Gastrocnemius medialis (tissue), 4 donors: Measurements from ENCODE around the gene PPIE. TPM values are rescaled to one million over a fixed set of nuclear protein-coding genes. Genes with fewer than 3 reads are reported as not detected.

Experiments
- ATAC-seq, 2 donors: fragments of 150-250 bp; one replicate each; pipeline ENCODE4 v1.9.1; 2016
- DNase-seq, 2 donors: peaks; one replicate each; pipeline ENCODE4 v3.0.0-alpha.2; 2019
- H3K27ac ChIP-seq, 4 donors: fragments of 200-600 bp; sonication (generic); 1 replicate in 1 of 4; 2 replicates in 3 of 4; pipeline ENCODE4 v1.5.1; 2016 to 2018; ENCODE audit warnings: mild to moderate bottlenecking in 2 of 4, moderate library complexity in 1 of 4
- H3K27me3 ChIP-seq, 3 donors: fragments of 200-600 bp; sonication (generic) in 2 of 3; 1 replicate in 1 of 3; 2 replicates in 2 of 3; pipeline versions ENCODE4 v1.5.1 to v1.6.0; 2016 to 2019; ENCODE audit warnings: mild to moderate bottlenecking in 1 of 3, moderate library complexity in 1 of 3
- H3K36me3 ChIP-seq, 2 donors: fragments of 200-600 bp; sonication (generic) in 1 of 2; one replicate each; pipeline ENCODE4 v1.5.1; 2017 to 2018
- H3K4me1 ChIP-seq, 2 donors: fragments of 200-600 bp; sonication (generic) in 1 of 2; one replicate each; pipeline ENCODE4 v1.5.1; 2016 to 2017; ENCODE audit warnings: mild to moderate bottlenecking in 2 of 2
- H3K4me3 ChIP-seq, 4 donors: fragments of 200-600 bp; sonication (generic) in 3 of 4; 1 replicate in 1 of 4; 2 replicates in 3 of 4; pipeline ENCODE4 v1.5.1; 2016 to 2019; ENCODE audit warnings: mild to moderate bottlenecking in 2 of 4
- H3K9me3 ChIP-seq, 3 donors: fragments of 200-600 bp; sonication (generic) in 2 of 3; 1 replicate in 1 of 3; 2 replicates in 2 of 3; pipeline ENCODE4 v1.5.1; 2016 to 2019
- POLR2A ChIP-seq, 2 donors: fragments of 450-650 bp; IDR thresholded peaks; one replicate each; pipeline ENCODE4 v1.6.1; 2017; ENCODE audit warnings: antibody characterized with exemption in 2 of 2, mild to moderate bottlenecking in 2 of 2, moderate library complexity in 2 of 2
- in situ Hi-C, 4 donors: fragments of 200-750 bp; cut with MboI; loops; one replicate each; pipeline versions ENCODE4 v1.15.0 to v1.8.0; 2017; ENCODE audit warnings: low sequenced_read_pairs in 4 of 4
- intact Hi-C: fragments of 100-400 bp; cut with DNase I; formaldehyde crosslinking; loops from one replicate; pipeline ENCODE4 v1.15.1; 2023; ENCODE audit warnings: low total_unique reads
- total RNA-seq, 4 donors: library from RNA; depleted of rRNA; stranded (reverse); fragments of >200 nt; gene quantifications; one replicate each; pipeline versions ENCODE4 v1.1.0 to v1.2.3, GENCODE V29; 2016
- TF ChIP-seq, protein P1 (sequence below), 5 experiments: fragments of 450-650 bp in 3 of 5; fragments of 200-600 bp in 2 of 5; sonication (generic) in 2 of 5; IDR thresholded peaks in 4 of 5; conservative IDR thresholded peaks in 1 of 5; 1 replicate in 4 of 5; 2 replicates in 1 of 5; pipeline ENCODE4 v1.5.1; 2016 to 2019; ENCODE audit warnings: antibody characterized with exemption in 5 of 5, mild to moderate bottlenecking in 3 of 5, moderate library complexity in 3 of 5

PPIE gene
- total RNA-seq, 4 donors from 2014 or later: 22.9 to 30.1 (median 27.2) TPM

DNA sequence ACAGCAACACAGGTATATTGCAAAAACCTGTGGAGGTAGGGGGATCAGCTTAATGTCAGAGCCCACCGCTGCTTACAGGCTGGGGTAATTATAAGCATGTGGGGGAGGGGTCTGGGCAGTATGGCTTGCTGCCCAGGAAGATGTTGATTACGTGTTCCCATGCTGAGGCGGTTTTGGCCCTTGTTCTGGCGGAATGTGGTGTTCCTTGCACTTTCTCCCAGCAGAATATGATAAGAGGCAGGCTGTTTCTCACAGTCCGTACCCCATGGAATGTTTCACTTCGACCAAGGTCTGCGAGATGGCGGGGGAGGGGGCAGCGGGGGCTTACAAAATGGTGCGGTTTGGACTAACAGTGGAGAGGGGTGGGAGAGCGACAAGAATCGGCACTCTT, 37.6 kb upstream of the PPIE start:
- no peaks in the 10 kb centered on the region for H3K27me3 ChIP-seq
- H3K36me3 ChIP-seq: no peaks in the 10 kb centered on the region
- TF ChIP-seq, protein P1, sequence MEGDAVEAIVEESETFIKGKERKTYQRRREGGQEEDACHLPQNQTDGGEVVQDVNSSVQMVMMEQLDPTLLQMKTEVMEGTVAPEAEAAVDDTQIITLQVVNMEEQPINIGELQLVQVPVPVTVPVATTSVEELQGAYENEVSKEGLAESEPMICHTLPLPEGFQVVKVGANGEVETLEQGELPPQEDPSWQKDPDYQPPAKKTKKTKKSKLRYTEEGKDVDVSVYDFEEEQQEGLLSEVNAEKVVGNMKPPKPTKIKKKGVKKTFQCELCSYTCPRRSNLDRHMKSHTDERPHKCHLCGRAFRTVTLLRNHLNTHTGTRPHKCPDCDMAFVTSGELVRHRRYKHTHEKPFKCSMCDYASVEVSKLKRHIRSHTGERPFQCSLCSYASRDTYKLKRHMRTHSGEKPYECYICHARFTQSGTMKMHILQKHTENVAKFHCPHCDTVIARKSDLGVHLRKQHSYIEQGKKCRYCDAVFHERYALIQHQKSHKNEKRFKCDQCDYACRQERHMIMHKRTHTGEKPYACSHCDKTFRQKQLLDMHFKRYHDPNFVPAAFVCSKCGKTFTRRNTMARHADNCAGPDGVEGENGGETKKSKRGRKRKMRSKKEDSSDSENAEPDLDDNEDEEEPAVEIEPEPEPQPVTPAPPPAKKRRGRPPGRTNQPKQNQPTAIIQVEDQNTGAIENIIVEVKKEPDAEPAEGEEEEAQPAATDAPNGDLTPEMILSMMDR (IDR thresholded peaks at IDR 0.05 in 4 of 5, conservative IDR thresholded peaks at IDR 0.05 in 1 of 5): no peak
- TF ChIP-seq POLR2A (IDR thresholded peaks at IDR 0.05): no peak
- in situ Hi-C loops: no loop called here
- peaks cover 0 to under 1% of the 10 kb centered on the region in 2 donors for H3K4me1 ChIP-seq
- DNase-seq: no peak
- H3K4me3 ChIP-seq: no peak overlapping the region
- no peak overlapping the region for H3K27ac ChIP-seq
- ATAC-seq: no peak
- H3K9me3 ChIP-seq: no peaks in the 10 kb centered on the region
- intact Hi-C loops: no loop called here

DNA sequence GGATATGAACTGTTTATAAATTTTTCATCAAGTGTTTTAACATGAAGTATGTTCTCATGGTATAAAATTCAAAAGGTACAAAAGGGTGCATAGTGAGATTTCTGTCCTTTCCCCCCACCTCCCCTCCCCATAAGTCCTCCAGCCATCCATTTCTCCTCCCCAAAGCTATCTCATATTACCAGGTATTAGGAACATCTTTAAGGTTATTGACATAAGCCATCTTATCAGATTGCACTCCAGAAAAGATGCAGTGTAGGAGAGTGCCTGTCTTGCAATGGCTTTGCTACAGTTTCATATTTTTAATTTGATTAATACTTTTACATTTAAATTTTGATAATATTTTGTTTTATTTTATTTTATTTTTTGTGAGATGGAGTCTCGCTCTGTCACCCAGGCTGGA, 33.9 kb upstream of the PPIE start:
- H3K27ac ChIP-seq: no peak overlapping the region
- TF ChIP-seq, protein P1 (IDR thresholded peaks at IDR 0.05 in 4 of 5, conservative IDR thresholded peaks at IDR 0.05 in 1 of 5): no peak
- no peak for TF ChIP-seq POLR2A (IDR thresholded peaks at IDR 0.05)
- no peak for DNase-seq
- H3K4me1 ChIP-seq: no peaks in the 10 kb centered on the region
- in situ Hi-C loops: no loop called here
- H3K36me3 ChIP-seq: no peaks in the 10 kb centered on the region
- no peaks in the 10 kb centered on the region for H3K9me3 ChIP-seq
- no peak for ATAC-seq
- H3K4me3 ChIP-seq: no peak overlapping the region
- H3K27me3 ChIP-seq: no peaks in the 10 kb centered on the region
- intact Hi-C loops: no loop called here

DNA sequence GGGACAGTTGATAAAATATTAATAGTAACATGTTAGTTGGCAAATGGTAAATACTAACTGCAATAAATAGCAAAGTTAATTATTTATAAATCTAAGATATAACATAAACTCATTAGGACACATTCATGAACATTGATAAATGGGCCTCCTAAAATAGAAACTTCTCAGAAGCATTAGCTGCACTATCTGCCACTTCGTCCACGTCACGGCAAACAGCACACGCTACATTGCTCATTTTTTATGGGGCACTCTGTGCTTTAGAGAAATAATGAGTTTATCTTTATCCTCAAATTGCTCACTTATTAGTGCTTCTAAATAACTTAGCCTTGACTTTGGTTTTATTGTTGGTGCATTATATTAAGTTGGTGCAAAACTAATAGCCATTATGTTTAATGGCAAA, 31.2 kb upstream of the PPIE start:
- no peak overlapping the region for H3K4me3 ChIP-seq
- H3K36me3 ChIP-seq: no peaks in the 10 kb centered on the region
- H3K4me1 ChIP-seq: no peaks in the 10 kb centered on the region
- no peaks in the 10 kb centered on the region for H3K9me3 ChIP-seq
- no peak overlapping the region for H3K27ac ChIP-seq
- ATAC-seq (no peak), DNase-seq (no peak)
- intact Hi-C loops (no loop called here), in situ Hi-C loops (no loop called here)
- H3K27me3 ChIP-seq: no peaks in the 10 kb centered on the region
- TF ChIP-seq, protein P1 (IDR thresholded peaks at IDR 0.05 in 4 of 5, conservative IDR thresholded peaks at IDR 0.05 in 1 of 5): no peak
- TF ChIP-seq POLR2A (IDR thresholded peaks at IDR 0.05): no peak

DNA sequence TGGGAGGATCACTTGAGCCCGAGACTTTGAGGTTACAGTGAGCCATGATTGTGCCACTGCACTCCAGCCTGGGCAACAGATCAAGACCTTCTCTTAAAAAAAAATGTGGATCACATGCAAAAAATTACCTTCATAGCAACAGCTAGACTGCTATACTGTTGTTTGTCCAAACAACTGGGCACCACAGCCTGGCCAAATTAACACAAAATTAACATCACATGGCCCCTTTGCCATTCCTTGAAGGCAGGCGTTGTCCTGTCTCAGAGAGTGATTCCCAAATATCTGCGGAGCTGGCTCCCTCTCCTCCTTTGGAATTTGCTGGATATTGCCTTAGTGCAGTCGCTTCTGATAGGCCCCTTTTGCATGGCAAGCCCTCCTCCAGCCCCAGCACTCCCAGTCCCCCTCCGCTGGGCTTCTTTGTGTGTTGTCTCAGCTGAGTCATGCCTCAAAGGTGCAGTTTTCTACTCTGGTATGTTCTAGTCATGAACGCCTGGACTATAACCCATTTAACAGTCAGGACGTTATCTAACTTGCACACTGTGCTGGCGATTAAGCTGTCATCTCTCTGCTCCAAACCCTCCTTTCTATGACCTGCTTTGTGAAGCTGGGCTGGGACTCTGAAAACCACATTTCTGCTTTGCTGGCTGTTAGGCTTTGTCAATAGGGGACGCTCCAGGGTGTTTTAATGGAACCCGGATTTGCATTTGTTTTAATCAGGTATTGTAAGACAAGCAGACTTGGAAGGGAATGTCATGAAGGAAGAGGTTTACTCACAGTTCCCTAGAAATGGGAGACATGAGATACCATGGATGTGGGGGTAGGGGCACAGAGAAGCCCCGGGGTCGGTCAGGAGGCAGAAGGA, 27.3 kb upstream of the PPIE start:
- ATAC-seq: no peak
- intact Hi-C loops: no loop called here
- Histone ChIP-seq H3K27ac (no peak overlapping the region), H3K36me3 (no peaks in the 10 kb centered on the region), H3K27me3 (no peaks in the 10 kb centered on the region), H3K9me3 (no peaks in the 10 kb centered on the region), H3K4me3 (no peak overlapping the region), H3K4me1 (no peaks in the 10 kb centered on the region)
- no peak for DNase-seq
- TF ChIP-seq, protein P1 (IDR thresholded peaks at IDR 0.05 in 4 of 5, conservative IDR thresholded peaks at IDR 0.05 in 1 of 5): no peak
- TF ChIP-seq POLR2A (IDR thresholded peaks at IDR 0.05): no peak
- in situ Hi-C loops: loop anchor here in 1 of 4 donors (10.0 kb wide), 1 partner anchor 107 kb away; no protein-coding TSS in a partner anchor
